Common myeloid progenitor, CD34-positive (primary cell): ENCODE results near the gene SNED1.

Experiments used
- CTCF ChIA-PET: fragments of 350-600 bp; sonication (Branson Sonifier 250); formaldehyde crosslinking; loops from one replicate; lab custom pipeline; 2021; ENCODE audit warnings: antibody characterized with exemption; lab: Charles Lee
- POLR2A ChIA-PET: fragments of 350-600 bp; sonication (Branson Sonifier 250); formaldehyde crosslinking; loops from one replicate; lab custom pipeline; 2021; ENCODE audit warnings: antibody characterized with exemption; lab: Charles Lee
- DNase-seq, 3 donors: peaks; one replicate each; pipeline versions ENCODE4 v3.0.0 to v3.0.0-alpha.2; 2013
- H3K27ac ChIP-seq, 2 experiments: 1 replicate in 1 of 2; 2 replicates in 1 of 2; pipeline ENCODE4 v1.7.0; 2013; ENCODE audit warnings: inconsistent platforms in 2 of 2, low read length in 2 of 2, mild to moderate bottlenecking in 2 of 2, low read depth in 1 of 2, moderate library complexity in 1 of 2; ENCODE audit not compliant: severe bottlenecking in 2 of 2, insufficient read depth in 1 of 2, poor library complexity in 1 of 2
- H3K27me3 ChIP-seq, 5 experiments: replicated peaks in 2 of 5; 1 replicate in 3 of 5; 2 replicates in 2 of 5; pipeline versions ENCODE4 v1.6.1 to v1.7.0; 2013; ENCODE audit warnings: low read length in 4 of 5, mild to moderate bottlenecking in 2 of 5, moderate library complexity in 2 of 5, inconsistent platforms in 1 of 5; ENCODE audit not compliant: insufficient read depth in 5 of 5, control insufficient read depth in 4 of 5
- H3K36me3 ChIP-seq, 4 experiments: 1 replicate in 2 of 4; 2 replicates in 2 of 4; pipeline versions ENCODE4 v1.6.1 to v1.7.0; 2013; ENCODE audit warnings: low read length in 3 of 4, control low read depth in 1 of 4, mild to moderate bottlenecking in 1 of 4; ENCODE audit not compliant: control insufficient read depth in 4 of 4, insufficient read depth in 4 of 4
- H3K4me1 ChIP-seq, 4 experiments: 1 replicate in 3 of 4; 2 replicates in 1 of 4; pipeline versions ENCODE4 v1.6.1 to v1.7.1; 2013; ENCODE audit warnings: low read length in 3 of 4, mild to moderate bottlenecking in 3 of 4, control low read depth in 1 of 4, inconsistent platforms in 1 of 4, moderate library complexity in 1 of 4; ENCODE audit not compliant: control insufficient read depth in 4 of 4, insufficient read depth in 4 of 4; ENCODE audit errors: control extremely low read depth in 1 of 4
- H3K4me3 ChIP-seq, 7 experiments: 1 replicate in 4 of 7; 2 replicates in 3 of 7; pipeline versions ENCODE4 v1.5.1 to v1.7.0; 2013; ENCODE audit warnings: mild to moderate bottlenecking in 7 of 7, low read length in 6 of 7, moderate library complexity in 6 of 7, inconsistent platforms in 2 of 7, low read depth in 2 of 7, control low read depth in 1 of 7; ENCODE audit not compliant: insufficient read depth in 4 of 7, control insufficient read depth in 1 of 7; ENCODE audit errors: extremely low read depth in 1 of 7
- H3K9me3 ChIP-seq, 5 experiments: 1 replicate in 4 of 5; 2 replicates in 1 of 5; pipeline versions ENCODE4 v1.6.1 to v1.7.1; 2013; ENCODE audit warnings: low read length in 4 of 5, mild to moderate bottlenecking in 2 of 5, inconsistent platforms in 1 of 5, low read depth in 1 of 5, moderate library complexity in 1 of 5; ENCODE audit not compliant: control insufficient read depth in 4 of 5, insufficient read depth in 2 of 5; ENCODE audit errors: control extremely low read depth in 1 of 5
- WGBS: methylation state at CpG from one replicate; pipeline ENCODE4 v1.1.5; 2013; ENCODE audit not compliant: insufficient coverage; 5-methylcytosine and 5-hydroxymethylcytosine counted together

Gene SNED1

DNA sequence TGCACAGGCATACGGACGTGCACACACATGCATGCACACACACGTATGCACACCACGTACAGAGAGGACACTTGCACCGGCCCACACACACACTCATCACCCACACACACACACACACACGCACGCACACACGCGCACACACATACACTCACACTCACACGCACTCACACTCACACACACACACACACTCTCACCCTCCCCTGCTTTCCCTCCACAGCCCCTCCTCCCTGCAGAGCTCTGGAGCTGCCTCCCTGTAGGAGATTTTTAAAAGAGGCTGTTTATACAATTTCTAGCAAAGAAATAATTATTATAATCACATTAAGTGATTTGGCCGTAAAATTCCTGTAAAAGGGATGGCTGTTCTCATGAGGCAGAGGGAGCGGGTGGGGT lies 36.5 kb upstream of the SNED1 start:
- no peaks in the 10 kb centered on the region for H3K36me3 ChIP-seq
- H3K4me1 ChIP-seq, result peaks cover 0 to 35% (median 13%) of the 10 kb centered on the region in 4 experiments
- POLR2A ChIA-PET, result no interaction called here
- no peak for DNase-seq
- no peaks in the 10 kb centered on the region for H3K9me3 ChIP-seq
- H3K4me3 ChIP-seq, result no peak overlapping the region
- CTCF ChIA-PET, result no interaction called here
- 85% methylated on average over 4 of the region's 12 CpGs for WGBS
- H3K27me3 ChIP-seq, result no peaks in the 10 kb centered on the region
- no peak overlapping the region for H3K27ac ChIP-seq

DNA sequence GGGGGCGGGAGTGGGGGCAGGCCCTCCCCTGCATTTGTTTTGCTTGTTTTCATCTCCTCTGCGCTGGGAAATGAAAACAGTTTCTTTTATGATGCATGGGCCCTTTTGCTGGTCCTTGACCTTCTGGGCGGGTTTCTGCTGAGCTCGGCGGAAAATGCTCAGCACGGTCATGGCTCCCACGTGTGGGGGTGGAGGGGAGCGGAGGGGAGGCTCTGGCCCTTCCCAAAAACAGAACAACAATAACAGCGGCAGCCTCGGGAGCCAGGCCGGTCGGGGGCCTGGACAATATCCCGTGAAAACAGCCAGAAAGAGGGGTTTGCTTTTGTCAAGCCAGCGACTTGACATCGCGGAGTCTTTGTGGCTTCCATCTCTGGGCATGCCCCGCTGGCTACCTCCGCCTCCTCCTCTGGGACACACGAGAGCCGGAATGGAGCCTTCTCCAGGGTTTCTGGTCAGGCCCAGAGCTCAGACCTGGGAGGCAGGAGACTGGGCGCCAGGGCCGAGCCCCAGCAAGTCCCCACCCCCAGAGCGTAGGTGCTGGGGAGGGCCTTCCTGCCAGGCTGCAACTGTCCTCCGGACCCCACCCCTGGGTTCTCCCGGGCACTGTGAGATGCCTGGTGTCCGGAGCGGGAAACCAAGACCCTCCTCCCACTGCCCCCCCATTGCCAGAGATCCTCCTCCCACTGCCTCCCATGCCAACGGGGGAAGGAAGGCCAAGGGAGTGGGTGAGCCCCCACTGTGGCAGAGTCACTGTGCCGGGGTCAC lies 35.9 kb upstream of the SNED1 start:
- Histone ChIP-seq H3K27me3 (no peaks in the 10 kb centered on the region), H3K4me1 (peaks cover 0 to 35% (median 13%) of the 10 kb centered on the region in 4 experiments), H3K36me3 (no peaks in the 10 kb centered on the region), H3K4me3 (no peak overlapping the region), H3K9me3 (no peaks in the 10 kb centered on the region), H3K27ac (no peak overlapping the region)
- DNase-seq, result no peak
- 95% methylated on average over 20 of the region's 29 CpGs for WGBS
- ChIA-PET CTCF (no interaction called here), POLR2A (no interaction called here)

DNA sequence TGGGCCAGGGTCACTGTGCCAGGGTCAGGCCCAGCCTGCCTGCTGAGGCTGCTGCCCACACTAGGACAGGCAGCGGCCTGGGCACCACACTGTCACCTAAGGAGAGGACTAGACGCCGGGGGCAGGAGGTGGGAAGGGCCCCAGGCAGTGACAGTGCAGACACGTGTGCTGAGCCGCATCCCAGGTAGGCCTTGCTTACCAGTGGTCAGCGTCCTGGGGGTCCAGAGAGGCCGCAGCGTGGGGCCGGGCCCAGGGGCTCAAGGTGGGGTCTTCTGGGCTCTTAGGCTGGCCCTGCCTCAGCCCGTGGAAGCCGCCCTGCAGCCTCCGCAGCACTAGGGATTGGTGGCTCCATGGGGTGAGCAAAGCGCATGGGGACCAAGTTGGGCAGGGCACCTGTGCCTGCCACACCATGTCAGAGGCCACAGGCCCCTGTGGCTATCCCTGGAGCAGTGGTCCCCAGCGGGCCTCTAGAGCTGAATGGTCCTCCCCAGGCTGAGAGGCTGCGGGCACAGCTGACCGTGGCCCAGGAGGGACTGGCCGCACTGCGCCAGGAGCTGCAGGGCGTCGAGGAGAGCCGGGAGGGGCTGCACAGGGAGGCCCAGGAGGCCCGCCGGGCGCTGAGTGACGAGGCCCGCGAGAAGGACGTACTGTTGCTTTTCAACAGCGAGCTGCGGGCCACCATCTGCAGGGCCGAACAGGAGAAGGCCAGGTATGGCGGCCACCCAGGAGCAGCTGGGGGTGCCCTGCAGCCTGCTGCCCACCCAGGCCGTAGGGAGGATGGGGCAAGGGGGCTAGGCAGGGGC lies 35.2 kb upstream of the SNED1 start:
- DNase-seq, result no peak
- 98% methylated on average over 32 of the region's 33 CpGs for WGBS
- ChIA-PET POLR2A (no interaction called here), CTCF (interaction anchor here (2.4 kb wide), 1 partner anchor 10 kb away, joined by 8 read pairs; no protein-coding TSS in a partner anchor)
- H3K9me3 ChIP-seq, result no peaks in the 10 kb centered on the region
- H3K4me3 ChIP-seq, result no peak overlapping the region
- H3K27ac ChIP-seq, result no peak overlapping the region
- H3K4me1 ChIP-seq, result peaks cover 0 to 32% (median 13%) of the 10 kb centered on the region in 4 experiments
- no peaks in the 10 kb centered on the region for H3K27me3 ChIP-seq
- H3K36me3 ChIP-seq, result no peaks in the 10 kb centered on the region

DNA sequence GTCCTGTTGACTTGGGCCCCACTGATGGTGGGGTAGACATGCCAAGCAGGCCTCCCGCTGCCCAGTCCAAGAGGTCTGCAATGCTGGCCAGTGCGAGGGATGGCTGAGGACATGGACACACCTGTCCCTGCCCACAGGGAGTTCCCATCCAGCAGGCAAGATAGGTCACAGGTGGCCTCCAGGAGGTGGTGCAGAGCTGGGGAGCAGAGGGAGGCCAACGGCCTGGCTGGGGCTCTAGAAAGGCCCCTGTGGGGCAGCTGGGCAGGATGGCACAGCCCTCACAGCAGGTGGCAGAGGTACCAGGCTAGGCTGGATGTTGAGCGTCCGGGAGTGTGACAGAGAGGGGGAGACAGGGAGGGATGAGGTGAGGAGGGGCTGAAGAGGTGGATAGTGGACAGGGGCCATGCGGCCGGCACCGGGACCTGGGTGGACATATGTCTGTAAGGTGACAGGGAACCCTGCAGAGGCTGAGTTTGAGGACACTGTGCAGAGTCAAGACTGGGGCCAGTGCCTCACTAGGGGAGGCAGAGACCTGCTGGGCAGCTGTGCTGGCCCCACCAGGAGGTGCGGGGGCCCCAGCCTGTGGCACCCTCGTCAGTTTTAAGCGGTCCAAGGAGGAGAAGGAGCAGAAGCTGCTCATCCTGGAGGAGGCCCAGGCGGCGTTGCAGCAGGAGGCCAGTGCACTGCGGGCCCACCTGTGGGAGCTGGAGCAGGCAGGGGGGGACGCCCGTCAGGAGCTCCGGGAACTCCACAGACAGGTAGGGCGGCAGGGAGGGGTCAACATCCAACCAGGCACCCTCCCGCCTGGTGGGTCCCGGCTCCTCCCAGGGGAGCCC lies 34.3 kb upstream of the SNED1 start:
- CTCF ChIA-PET, result interaction anchor here (2.4 kb wide), 1 partner anchor 9 kb away, joined by 8 read pairs; no protein-coding TSS in a partner anchor
- 97% methylated on average over 16 of the region's 20 CpGs for whole genome bisulfite sequencing
- POLR2A ChIA-PET, result no interaction called here
- Histone ChIP-seq H3K36me3 (no peaks in the 10 kb centered on the region), H3K4me3 (no peak overlapping the region), H3K4me1 (peaks cover 0 to 32% (median 13%) of the 10 kb centered on the region in 4 experiments), H3K27ac (no peak overlapping the region), H3K9me3 (no peaks in the 10 kb centered on the region), H3K27me3 (no peaks in the 10 kb centered on the region)
- no peak for DNase-seq

DNA sequence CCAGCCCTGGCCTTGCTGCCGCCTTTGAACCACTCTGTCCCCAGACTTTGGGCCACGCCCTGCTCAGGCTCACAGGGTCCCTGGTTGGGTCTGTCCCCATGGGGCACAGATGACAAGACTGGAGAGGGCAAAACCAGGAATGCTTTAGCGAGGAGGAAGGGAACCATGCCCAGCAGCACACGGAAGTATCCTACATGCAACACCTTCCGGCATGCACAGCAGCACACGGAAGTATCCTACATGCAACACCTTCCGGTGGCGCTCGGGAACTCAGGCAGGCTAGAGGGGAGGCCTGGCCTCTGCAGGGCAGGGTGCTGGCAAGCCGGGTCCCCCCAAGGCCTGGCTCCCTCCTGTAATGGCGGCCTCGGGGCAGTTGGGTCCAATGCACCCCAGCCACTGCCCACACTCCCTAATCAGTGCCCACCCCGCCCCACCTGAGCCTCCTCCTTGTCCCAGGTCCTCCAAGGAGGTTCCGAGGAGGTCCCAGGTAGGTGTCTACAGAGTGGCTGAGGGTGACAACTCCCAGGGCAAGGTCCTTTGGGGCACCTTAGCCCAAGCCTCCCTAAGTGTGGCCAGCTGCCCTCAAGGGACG lies 33.6 kb upstream of the SNED1 start:
- CTCF ChIA-PET, result interaction anchor here (2.4 kb wide), 1 partner anchor 8 kb away, joined by 8 read pairs; no protein-coding TSS in a partner anchor
- no peak for DNase-seq

DNA sequence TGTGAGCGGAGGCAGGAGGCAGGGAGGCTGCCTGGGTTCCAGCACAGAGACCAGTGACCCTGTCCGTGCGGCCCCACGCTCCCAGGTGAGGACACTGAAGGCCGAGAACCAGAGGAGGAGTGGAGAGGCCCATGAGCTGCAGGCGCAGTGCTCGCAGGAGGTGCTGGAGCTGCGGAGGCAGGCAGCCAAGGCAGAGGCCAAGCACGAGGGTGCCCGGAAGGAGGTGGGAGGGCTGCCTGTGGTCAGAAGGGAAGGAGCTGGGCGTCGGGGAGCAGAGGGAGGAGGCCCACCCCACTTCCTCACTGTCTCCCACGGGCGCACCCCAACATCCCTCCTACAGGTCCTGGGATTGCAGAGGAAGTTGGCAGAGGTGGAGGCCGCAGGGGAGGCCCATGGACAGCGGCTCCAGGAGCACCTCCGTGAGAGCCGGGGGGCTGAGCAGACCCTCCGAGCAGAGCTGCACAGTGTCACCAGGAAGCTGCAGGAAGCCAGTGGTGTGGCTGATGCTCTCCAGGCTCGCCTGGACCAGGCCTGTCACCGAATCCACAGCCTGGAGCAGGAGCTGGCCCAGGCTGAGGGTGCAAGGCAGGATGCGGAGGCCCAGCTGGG lies 33.0 kb upstream of the SNED1 start:
- 38% methylated on average over 20 of the region's 22 CpGs for WGBS
- H3K4me3 ChIP-seq, result peak overlapping the region in 1 of 7 experiments; percentile 26
- ChIA-PET POLR2A (no interaction called here), CTCF (interaction anchor here (1.2 to 2.4 kb wide), 2 partner anchors 8 to 51 kb away, joined by 3 to 8 read pairs; no protein-coding TSS in a partner anchor)
- H3K4me1 ChIP-seq, result peaks cover 0 to 30% (median 12%) of the 10 kb centered on the region in 4 experiments
- peak in 2 of 3 donors; percentile 17 to 44 for DNase-seq
- peaks cover 0 to 2% (median 0%) of the 10 kb centered on the region in 5 experiments for H3K9me3 ChIP-seq
- H3K27me3 ChIP-seq, result no peaks in the 10 kb centered on the region
- H3K36me3 ChIP-seq, result no peaks in the 10 kb centered on the region
- H3K27ac ChIP-seq, result no peak overlapping the region

More for the DNA sequence above, 33.6 kb upstream of the SNED1 start:
- peaks cover 0 to 32% (median 13%) of the 10 kb centered on the region in 4 experiments for H3K4me1 ChIP-seq
- H3K27ac ChIP-seq, result no peak overlapping the region
- no peaks in the 10 kb centered on the region for H3K36me3 ChIP-seq
- 97% methylated on average over 13 of the region's 15 CpGs for WGBS
- no peak overlapping the region for H3K4me3 ChIP-seq
- H3K9me3 ChIP-seq, result no peaks in the 10 kb centered on the region
- H3K27me3 ChIP-seq, result no peaks in the 10 kb centered on the region
- POLR2A ChIA-PET, result no interaction called here
